HG03565 (cell line): ENCODE measurements around the gene ASGR1.
"Not testable (repeated sequence)": the region's sequence is repeated elsewhere in the genome, so short reads cannot be mapped to it uniquely, and the experiment has no call there.

ENCODE experiments used
- ATAC-seq: cut with Tn5 transposase; IDR thresholded peaks from one replicate; pipeline ENCODE4 v1.9.1; 2021; ENCODE audit warnings: mild to moderate bottlenecking, moderate library complexity; ENCODE audit not compliant: unreplicated experiment

Gene ASGR1

GRCh38 chr17:7126386-7126785 lies 52.8 kb downstream of the ASGR1 start:
- not testable (repeated sequence) for ATAC-seq

GRCh38 chr17:7124923-7125322 lies 54.2 kb downstream of the ASGR1 start:
- ATAC-seq, result no peak

GRCh38 chr17:7123844-7124243 lies 55.3 kb downstream of the ASGR1 start:
- no peak for ATAC-seq
